ENCODE data around the gene ST3GAL3. TPM values are rescaled to one million over a fixed set of nuclear protein-coding genes. Genes with fewer than 3 reads are reported as not detected.

ST3GAL3 gene
- total RNA-seq, 3 donors from 2014 or later: 14.0 to 23.0 (median 19.7) TPM

GRCh38 chr1:43977376-43978263, 270.3 kb downstream of the ST3GAL3 start:
- DNase-seq (ENCODE audit: low spot score in 2 of 2): no peak
- TF ChIP-seq POLR2A (IDR thresholded peaks at IDR 0.05): no peak
- no peak for TF ChIP-seq CTCF (IDR thresholded peaks at IDR 0.05)
- no peak for TF ChIP-seq POLR2AphosphoS5 (IDR thresholded peaks at IDR 0.05)
- Histone ChIP-seq H3K27ac (no peak overlapping the region), H3K4me3 (no peak overlapping the region), H3K4me1 (peaks cover 0 to 18% of the 10 kb centered on the region in 2 donors), H3K9me3 (no peaks in the 10 kb centered on the region), H3K36me3 (no peaks in the 10 kb centered on the region), H3K27me3 (no peaks in the 10 kb centered on the region)
- intact Hi-C loops (cut with DNase I; ENCODE audit: low total_unique reads): loop anchor here (5.0 to 10.0 kb wide), 3 partner anchors 443 to 1640 kb away; partner anchors contain the start of genes FOXJ3 and PTPRF

GRCh38 chr1:43978264-43978550, 270.9 kb downstream of the ST3GAL3 start:
- Histone ChIP-seq H3K4me1 (peaks cover 0 to 18% of the 10 kb centered on the region in 2 donors), H3K36me3 (no peaks in the 10 kb centered on the region), H3K27ac (no peak overlapping the region), H3K27me3 (no peaks in the 10 kb centered on the region), H3K9me3 (no peaks in the 10 kb centered on the region), H3K4me3 (peak overlapping the region in 2 of 3 donors; percentile 81 to 85)
- DNase-seq (ENCODE audit: low spot score in 2 of 2): no peak
- TF ChIP-seq CTCF (IDR thresholded peaks at IDR 0.05) (no peak), POLR2AphosphoS5 (IDR thresholded peaks at IDR 0.05) (no peak), POLR2A (IDR thresholded peaks at IDR 0.05) (no peak)
- intact Hi-C loops (cut with DNase I; ENCODE audit: low total_unique reads): loop anchor here (5.0 to 10.0 kb wide), 3 partner anchors 443 to 1641 kb away; partner anchors contain the start of genes FOXJ3 and PTPRF

DNA sequence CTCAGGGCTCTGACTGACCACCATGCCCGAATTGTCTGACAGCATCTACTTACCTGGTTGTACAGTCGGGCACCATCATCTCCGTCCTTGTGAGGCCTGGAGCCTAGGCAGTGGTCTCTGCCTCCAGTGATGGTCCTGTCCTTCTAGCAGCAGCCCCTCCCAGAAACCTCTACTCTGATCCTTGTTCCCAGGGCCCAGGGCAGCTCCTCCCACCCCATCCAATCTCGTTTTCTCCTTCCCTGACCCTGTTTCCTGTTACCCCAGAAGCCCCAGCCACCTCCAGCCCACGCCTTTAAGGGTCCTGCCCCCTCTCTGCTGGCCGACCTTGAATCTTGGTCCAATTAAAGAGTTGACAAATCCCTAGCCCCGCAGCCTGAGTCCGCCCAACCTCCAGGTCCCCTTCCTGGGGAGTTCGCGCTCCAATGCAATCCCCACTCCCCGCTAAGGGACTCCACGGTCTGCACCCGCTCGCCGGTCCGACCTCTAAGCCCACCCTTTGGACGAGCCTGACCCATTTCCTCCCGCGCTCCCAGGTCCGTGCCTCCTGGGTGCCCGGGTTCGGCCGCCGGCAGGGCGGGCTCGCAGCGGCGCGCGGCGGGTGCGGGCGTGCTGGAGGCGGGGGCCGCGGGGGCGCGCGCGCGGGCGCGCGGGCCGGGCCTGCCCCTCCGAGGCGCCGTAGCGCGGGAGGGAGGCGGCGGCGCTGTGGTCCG, 271.4 kb downstream of the ST3GAL3 start, which contains the start of gene B4GALT2:
Gene B4GALT2, plus strand, starts transcription at position 660 of the 710 bp plus-strand sequence. CDS start 1,951 bp downstream, outside the sequence.
- Histone ChIP-seq H3K4me3 (peak within 1 kb of the TSS; percentile 76 to 85 (median 81)), H3K4me1 (peaks cover 0 to 18% of the 10 kb centered on the region in 2 donors), H3K9me3 (no peaks in the 10 kb centered on the region), H3K27me3 (no peaks in the 10 kb centered on the region), H3K27ac (peak within 1 kb of the TSS; percentile 61 to 72), H3K36me3 (no peaks in the 10 kb centered on the region)
- no peak for TF ChIP-seq POLR2A (IDR thresholded peaks at IDR 0.05)
- TF ChIP-seq POLR2AphosphoS5 (IDR thresholded peaks at IDR 0.05): no peak
- TF ChIP-seq CTCF (IDR thresholded peaks at IDR 0.05): no peak
- intact Hi-C loops (cut with DNase I; ENCODE audit: low total_unique reads): loop anchor here (5.0 to 10.0 kb wide), 3 partner anchors 444 to 1641 kb away; partner anchors contain the start of genes FOXJ3 and PTPRF
- no peak for DNase-seq (ENCODE audit: low spot score in 2 of 2)

DNA sequence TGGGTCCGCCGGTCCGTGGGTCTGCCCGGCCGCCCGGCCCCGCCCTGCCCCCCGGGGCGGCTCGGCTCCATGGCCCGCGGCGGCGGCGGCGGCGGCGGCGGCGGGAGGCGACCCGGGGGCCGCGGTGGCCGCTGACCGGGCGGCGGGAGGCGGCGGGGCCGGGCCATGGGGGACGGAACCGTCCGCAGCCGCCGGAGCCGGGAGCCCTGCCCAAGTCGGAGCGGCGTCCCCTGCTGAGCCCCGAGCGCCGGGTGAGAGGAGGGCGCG, 271.9 kb downstream of the ST3GAL3 start:
- TF ChIP-seq CTCF (IDR thresholded peaks at IDR 0.05): no peak
- no peak for TF ChIP-seq POLR2AphosphoS5 (IDR thresholded peaks at IDR 0.05)
- TF ChIP-seq POLR2A (IDR thresholded peaks at IDR 0.05): no peak
- H3K4me1 ChIP-seq: peaks cover 0 to 18% of the 10 kb centered on the region in 2 donors
- H3K27ac ChIP-seq: peak overlapping the region; percentile 61 to 72

More for the DNA sequence above, 271.9 kb downstream of the ST3GAL3 start:
- Histone ChIP-seq H3K9me3 (no peaks in the 10 kb centered on the region), H3K27me3 (no peaks in the 10 kb centered on the region), H3K36me3 (no peaks in the 10 kb centered on the region), H3K4me3 (peak overlapping the region; percentile 76 to 85 (median 81))
- intact Hi-C loops (cut with DNase I; ENCODE audit: low total_unique reads): loop anchor here (5.0 to 10.0 kb wide), 3 partner anchors 444 to 1642 kb away; partner anchors contain the start of genes FOXJ3 and PTPRF
- DNase-seq (ENCODE audit: low spot score in 2 of 2): no peak

Data from breast epithelium (tissue), 4 donors.